ENCODE data around the gene BTBD6. TPM values are rescaled to one million over a fixed set of nuclear protein-coding genes. Genes with fewer than 3 reads are reported as not detected.

The BTBD6 gene
- total RNA-seq, 1 donor from 2014 or later = 35.3 TPM

GRCh38 chr14:105224845-105225570, 23.3 kb upstream of the BTBD6 start:
- no peak overlapping the region for H3K27ac Mint-ChIP-seq (ENCODE audit: unreplicated experiment)
- H3K36me3 Mint-ChIP-seq (ENCODE audit: unreplicated experiment) = peaks cover 21% of the 10 kb centered on the region
- H3K4me3 Mint-ChIP-seq (ENCODE audit: unreplicated experiment) = no peak overlapping the region
- H3K4me1 Mint-ChIP-seq (ENCODE audit: unreplicated experiment) = no peaks in the 10 kb centered on the region
- DNase-seq (ENCODE audit: extremely low spot score, unreplicated experiment) = no peak
- no peaks in the 10 kb centered on the region for H3K27me3 Mint-ChIP-seq (ENCODE audit: unreplicated experiment)
- no peaks in the 10 kb centered on the region for H3K9me3 Mint-ChIP-seq (ENCODE audit: unreplicated experiment)
- TF ChIP-seq CTCF (IDR thresholded peaks at IDR 0.05) = no peak

- no peak for TF ChIP-seq CTCF (IDR thresholded peaks at IDR 0.05)
- H3K4me1 Mint-ChIP-seq (ENCODE audit: unreplicated experiment) = no peaks in the 10 kb centered on the region
- peaks cover 18% of the 10 kb centered on the region for H3K36me3 Mint-ChIP-seq (ENCODE audit: unreplicated experiment)
- no peaks in the 10 kb centered on the region for H3K27me3 Mint-ChIP-seq (ENCODE audit: unreplicated experiment)
- DNase-seq (ENCODE audit: extremely low spot score, unreplicated experiment) = no peak
- H3K9me3 Mint-ChIP-seq (ENCODE audit: unreplicated experiment) = no peaks in the 10 kb centered on the region
- no peak overlapping the region for H3K4me3 Mint-ChIP-seq (ENCODE audit: unreplicated experiment)
- no peak overlapping the region for H3K27ac Mint-ChIP-seq (ENCODE audit: unreplicated experiment)
Observed at GRCh38 chr14:105226198-105226597, 22.1 kb upstream of the BTBD6 start.

GRCh38 chr14:105227346-105227745, 21.0 kb upstream of the BTBD6 start:
- no peak overlapping the region for H3K27ac Mint-ChIP-seq (ENCODE audit: unreplicated experiment)
- H3K4me3 Mint-ChIP-seq (ENCODE audit: unreplicated experiment) = no peak overlapping the region
- H3K4me1 Mint-ChIP-seq (ENCODE audit: unreplicated experiment) = no peaks in the 10 kb centered on the region
- H3K9me3 Mint-ChIP-seq (ENCODE audit: unreplicated experiment) = no peaks in the 10 kb centered on the region
- no peaks in the 10 kb centered on the region for H3K27me3 Mint-ChIP-seq (ENCODE audit: unreplicated experiment)
- H3K36me3 Mint-ChIP-seq (ENCODE audit: unreplicated experiment) = peaks cover 18% of the 10 kb centered on the region
- no peak for TF ChIP-seq CTCF (IDR thresholded peaks at IDR 0.05)
- DNase-seq (ENCODE audit: extremely low spot score, unreplicated experiment) = no peak

GRCh38 chr14:105228562-105228961, 19.8 kb upstream of the BTBD6 start:
- no peaks in the 10 kb centered on the region for H3K4me1 Mint-ChIP-seq (ENCODE audit: unreplicated experiment)

More at GRCh38 chr14:105228562-105228961, 19.8 kb upstream of the BTBD6 start:
- no peak overlapping the region for H3K4me3 Mint-ChIP-seq (ENCODE audit: unreplicated experiment)
- no peak for DNase-seq (ENCODE audit: extremely low spot score, unreplicated experiment)
- H3K27ac Mint-ChIP-seq (ENCODE audit: unreplicated experiment) = no peak overlapping the region
- no peak for TF ChIP-seq CTCF (IDR thresholded peaks at IDR 0.05)
- H3K27me3 Mint-ChIP-seq (ENCODE audit: unreplicated experiment) = no peaks in the 10 kb centered on the region
- peaks cover 18% of the 10 kb centered on the region for H3K36me3 Mint-ChIP-seq (ENCODE audit: unreplicated experiment)
- H3K9me3 Mint-ChIP-seq (ENCODE audit: unreplicated experiment) = no peaks in the 10 kb centered on the region
